Kidney capillary endothelial cell (primary cell): ENCODE results near the gene ADAMTSL4.

Experiments used
- DNase-seq: peaks from one replicate; pipeline ENCODE4 v3.0.0-alpha.2; 2018; ENCODE audit warnings: low spot score

The ADAMTSL4 gene

GRCh38 chr1:150548632-150549495 is at the start of gene ADAMTSL4:
Gene ADAMTSL4 (plus strand): TSS chr1:150549408. CDS start chr1:150552289, 2,881 bp downstream.
- DNase-seq: no peak

GRCh38 chr1:150505431-150505830 is 43.8 kb upstream of the ADAMTSL4 start:
- DNase-seq: no peak

GRCh38 chr1:150507912-150508864 is 41.0 kb upstream of the ADAMTSL4 start, which contains the start of gene ECM1:
Gene ECM1 (plus strand): TSS chr1:150508109. CDS start chr1:150508210, 101 bp downstream.
- DNase-seq: peak; percentile 72

- no peak for DNase-seq
Observed at GRCh38 chr1:150508982-150509381, 40.2 kb upstream of the ADAMTSL4 start.

- DNase-seq: no peak
Observed at GRCh38 chr1:150511551-150511950, 37.7 kb upstream of the ADAMTSL4 start.

GRCh38 chr1:150511985-150512660 is 37.1 kb upstream of the ADAMTSL4 start:
- no peak for DNase-seq

- no peak for DNase-seq
Observed at GRCh38 chr1:150512846-150513245, 36.4 kb upstream of the ADAMTSL4 start.

- DNase-seq: no peak
Observed at GRCh38 chr1:150513351-150513791, 35.8 kb upstream of the ADAMTSL4 start.

GRCh38 chr1:150514260-150514659 is 34.9 kb upstream of the ADAMTSL4 start:
- DNase-seq: no peak

GRCh38 chr1:150514913-150515327 is 34.3 kb upstream of the ADAMTSL4 start:
- DNase-seq: no peak

- DNase-seq: peak; percentile 93
Observed at GRCh38 chr1:150515328-150516049, 33.7 kb upstream of the ADAMTSL4 start, which contains the start of gene FALEC. Gene FALEC (plus strand): TSS chr1:150515752.

- DNase-seq: no peak
Observed at GRCh38 chr1:150516050-150516591, 33.1 kb upstream of the ADAMTSL4 start.

- DNase-seq: no peak
Observed at GRCh38 chr1:150516616-150517015, 32.6 kb upstream of the ADAMTSL4 start.

GRCh38 chr1:150521196-150521968 is 27.8 kb upstream of the ADAMTSL4 start:
- no peak for DNase-seq

GRCh38 chr1:150525348-150525747 is 23.9 kb upstream of the ADAMTSL4 start:
- no peak for DNase-seq

- DNase-seq: no peak
Observed at GRCh38 chr1:150528196-150528595, 21.0 kb upstream of the ADAMTSL4 start.

GRCh38 chr1:150529017-150529416 is 20.2 kb upstream of the ADAMTSL4 start:
- no peak for DNase-seq

GRCh38 chr1:150530491-150531159 is 18.6 kb upstream of the ADAMTSL4 start:
- no peak for DNase-seq

GRCh38 chr1:150532860-150533259 is 16.3 kb upstream of the ADAMTSL4 start:
- DNase-seq: no peak
